DOHH2 (cell line): ENCODE data around the gene DCP1A.

Experiments used
- H3F3A ChIP-seq: fragments of 200-600 bp; sonication (generic), shearing (Covaris generic); 2 replicates; pipeline ENCODE4 v1.6.0; 2016; ENCODE audit warnings: antibody characterized with exemption, mild to moderate bottlenecking; ENCODE audit not compliant: control insufficient read depth, insufficient read depth
- H3K27ac ChIP-seq: fragments of 200-600 bp; sonication (generic); 2 replicates; pipeline ENCODE4 v1.5.1; 2014; ENCODE audit warnings: low read depth, mild to moderate bottlenecking, low read length, moderate library complexity
- H3K27me3 ChIP-seq: fragments of 200-600 bp; sonication (generic); 2 replicates; pipeline ENCODE4 v1.6.1; 2014; ENCODE audit warnings: mild to moderate bottlenecking, low read length, mixed read lengths; ENCODE audit not compliant: control insufficient read depth
- H3K36me3 ChIP-seq: fragments of 200-600 bp; sonication (generic); 2 replicates; pipeline ENCODE4 v1.6.1; 2014; ENCODE audit warnings: mild to moderate bottlenecking, low read length, moderate library complexity, mixed read lengths; ENCODE audit not compliant: control insufficient read depth
- H3K4me1 ChIP-seq: fragments of 200-600 bp; sonication (generic); 2 replicates; pipeline ENCODE4 v1.6.1; 2014; ENCODE audit warnings: mild to moderate bottlenecking, low read length, mixed read lengths; ENCODE audit not compliant: control insufficient read depth
- H3K4me2 ChIP-seq: fragments of 200-600 bp; sonication (generic); 2 replicates; pipeline ENCODE4 v1.6.0; 2014; ENCODE audit warnings: mild to moderate bottlenecking, low read length, moderate library complexity
- H3K4me3 ChIP-seq: fragments of 200-600 bp; sonication (generic); 2 replicates; pipeline ENCODE4 v1.5.1; 2014; ENCODE audit warnings: mild to moderate bottlenecking, low read length, mixed read lengths
- H3K79me2 ChIP-seq: fragments of 200-600 bp; sonication (generic); 2 replicates; pipeline ENCODE4 v1.6.1; 2014; ENCODE audit warnings: mild to moderate bottlenecking, low read length, mixed read lengths; ENCODE audit not compliant: control insufficient read depth
- H3K9me2 ChIP-seq: fragments of 200-600 bp; sonication (generic); replicated peaks from 2 replicates; pipeline ENCODE4 v1.6.1; 2014; ENCODE audit warnings: mild to moderate bottlenecking, low read length, mixed read lengths; ENCODE audit not compliant: control insufficient read depth
- H3K9me3 ChIP-seq: fragments of 200-600 bp; sonication (generic); 2 replicates; pipeline ENCODE4 v1.6.1; 2014; ENCODE audit warnings: antibody characterized with exemption, low read length, mixed read lengths; ENCODE audit not compliant: control insufficient read depth, insufficient read depth
- H4K20me1 ChIP-seq: fragments of 200-600 bp; sonication (generic); 2 replicates; pipeline ENCODE4 v1.6.0; 2014; ENCODE audit warnings: low read depth, mild to moderate bottlenecking, antibody characterized with exemption, low read length, moderate library complexity; ENCODE audit not compliant: control insufficient read depth, insufficient read depth
- CTCF ChIP-seq: fragments of 200-600 bp; sonication (generic); IDR thresholded peaks from one replicate; pipeline ENCODE4 v1.5.1; 2014; ENCODE audit warnings: antibody characterized with exemption, mild to moderate bottlenecking, low read depth, low read length; ENCODE audit not compliant: poor library complexity, severe bottlenecking
- EZH2phosphoT487 ChIP-seq: fragments of 200-600 bp; sonication (generic); IDR thresholded peaks from 2 replicates; pipeline ENCODE4 v1.6.1; 2017; ENCODE audit warnings: borderline replicate concordance, mild to moderate bottlenecking, antibody characterized with exemption, low read length, moderate library complexity, mixed read lengths

DCP1A gene

GRCh38 chr3:53234841-53235232 is 112.5 kb downstream of the DCP1A start:
- Histone ChIP-seq H4K20me1 (0 out of 2 replicates have a peak, but pooled peaks cover 3% of the 10 kb centered on the region), H3K4me1 (no peaks in the 10 kb centered on the region), H3K9me2 (no peaks in the 10 kb centered on the region), H3K9me3 (no peaks in the 10 kb centered on the region), H3K27ac (no peak overlapping the region), H3F3A (0 out of 2 replicates have a peak, but pooled peaks cover 9% of the 10 kb centered on the region), H3K79me2 (peaks cover 4% of the 10 kb centered on the region), H3K4me2 (no peak overlapping the region), H3K4me3 (no peak overlapping the region), H3K36me3 (peaks cover 93% of the 10 kb centered on the region), H3K27me3 (no peaks in the 10 kb centered on the region)
- TF ChIP-seq EZH2phosphoT487 (no peak), CTCF (no peak)

GRCh38 chr3:53234130-53234840 is 113.1 kb downstream of the DCP1A start:
- 0 out of 2 replicates have a peak, but pooled peaks cover 12% of the 10 kb centered on the region for H3F3A ChIP-seq
- no peaks in the 10 kb centered on the region for H3K9me3 ChIP-seq
- no peaks in the 10 kb centered on the region for H3K9me2 ChIP-seq
- no peak overlapping the region for H3K27ac ChIP-seq
- H3K4me2 ChIP-seq: no peak overlapping the region
- H3K4me1 ChIP-seq: no peaks in the 10 kb centered on the region
- TF ChIP-seq CTCF: no peak
- no peak for TF ChIP-seq EZH2phosphoT487
- H3K4me3 ChIP-seq: no peak overlapping the region
- peaks cover 93% of the 10 kb centered on the region for H3K36me3 ChIP-seq
- H4K20me1 ChIP-seq: 0 out of 2 replicates have a peak, but pooled peaks cover 3% of the 10 kb centered on the region
- H3K79me2 ChIP-seq: no peaks in the 10 kb centered on the region; the same call in 1 of the 2 replicates
- no peaks in the 10 kb centered on the region for H3K27me3 ChIP-seq
